ENCODE data around the gene UNC13C. TPM values are rescaled to one million over a fixed set of nuclear protein-coding genes. Genes with fewer than 3 reads are reported as not detected.
"Not testable (repeated sequence)": the region's sequence is repeated elsewhere in the genome, so short reads cannot be mapped to it uniquely, and the experiment has no call there.

Gene UNC13C
- total RNA-seq, 1 donor from 2014 or later, result 0.21 TPM

GRCh38 chr15:54298396-54298795 is 320.2 kb downstream of the UNC13C start:
- DNase-seq (ENCODE audit: low read depth), result no peak

- DNase-seq (ENCODE audit: low read depth), result peak; percentile 43
These were observed 326.1 kb downstream of the UNC13C start for GRCh38 chr15:54304321-54304720.

- DNase-seq (ENCODE audit: low read depth), result no peak
These were observed 326.9 kb downstream of the UNC13C start for GRCh38 chr15:54305138-54305537.

GRCh38 chr15:54307252-54307902 is 329.1 kb downstream of the UNC13C start:
- DNase-seq (ENCODE audit: low read depth), result no peak

- DNase-seq (ENCODE audit: low read depth), result no peak
These were observed 329.7 kb downstream of the UNC13C start for GRCh38 chr15:54307926-54308325.

- no peak for DNase-seq (ENCODE audit: low read depth)
These were observed 334.3 kb downstream of the UNC13C start for GRCh38 chr15:54312528-54312927.

- peak; percentile 46 for DNase-seq (ENCODE audit: low read depth)
These were observed 343.2 kb downstream of the UNC13C start for GRCh38 chr15:54321426-54321825.

- no peak for DNase-seq (ENCODE audit: low read depth)
These were observed 344.1 kb downstream of the UNC13C start for GRCh38 chr15:54322341-54322740.

- DNase-seq (ENCODE audit: low read depth), result no peak
These were observed 367.1 kb downstream of the UNC13C start for GRCh38 chr15:54345301-54345700.

- no peak for DNase-seq (ENCODE audit: low read depth)
These were observed 367.6 kb downstream of the UNC13C start for GRCh38 chr15:54345827-54346226.

- no peak for DNase-seq (ENCODE audit: low read depth)
These were observed 369.0 kb downstream of the UNC13C start for GRCh38 chr15:54347082-54347827.

GRCh38 chr15:54353726-54354125 is 375.5 kb downstream of the UNC13C start:
- DNase-seq (ENCODE audit: low read depth), result no peak

GRCh38 chr15:54354341-54354740 is 376.1 kb downstream of the UNC13C start:
- no peak for DNase-seq (ENCODE audit: low read depth)

GRCh38 chr15:54364961-54365360 is 386.7 kb downstream of the UNC13C start:
- no peak for DNase-seq (ENCODE audit: low read depth)

- DNase-seq (ENCODE audit: low read depth), result no peak
These were observed 395.1 kb downstream of the UNC13C start for GRCh38 chr15:54373332-54373731.

- no peak for DNase-seq (ENCODE audit: low read depth)
These were observed 396.1 kb downstream of the UNC13C start for GRCh38 chr15:54374184-54374952.

GRCh38 chr15:54387799-54388198 is 409.6 kb downstream of the UNC13C start:
- no peak for DNase-seq (ENCODE audit: low read depth)

- no peak for DNase-seq (ENCODE audit: low read depth)
These were observed 410.5 kb downstream of the UNC13C start for GRCh38 chr15:54388746-54389145.

- no peak for DNase-seq (ENCODE audit: low read depth)
These were observed 432.2 kb downstream of the UNC13C start for GRCh38 chr15:54410481-54410880.

- DNase-seq (ENCODE audit: low read depth), result no peak
These were observed 445.9 kb downstream of the UNC13C start for GRCh38 chr15:54424171-54424570.

GRCh38 chr15:54428596-54428995 is 450.4 kb downstream of the UNC13C start:
- DNase-seq (ENCODE audit: low read depth), result no peak

GRCh38 chr15:54450288-54450687 is 472.0 kb downstream of the UNC13C start:
- not testable (repeated sequence) for DNase-seq (ENCODE audit: low read depth)

Measured in myocyte (in vitro differentiated cells).